ENCODE data around the gene IFFO2. TPM values are rescaled to one million over a fixed set of nuclear protein-coding genes. Genes with fewer than 3 reads are reported as not detected.
A peak's percentile ranks its signal among the peaks of the same experiment; 100 is the strongest.

Gene IFFO2
- total and polyA plus RNA-seq, 4 donors, result 7.6 to 18.9 (median 8.3) TPM

- H3K9me3 ChIP-seq (ENCODE audit: control insufficient read depth in 4 of 4, insufficient read depth in 3 of 4, low read length in 3 of 4), result no peaks in the 10 kb centered on the region
- H3K4me3 ChIP-seq, result no peak overlapping the region
- H3K27me3 ChIP-seq (ENCODE audit: control insufficient read depth in 3 of 3, insufficient read depth in 3 of 3, low read length in 2 of 3), result no peaks in the 10 kb centered on the region
- H3K4me1 ChIP-seq (ENCODE audit: control insufficient read depth in 5 of 5, insufficient read depth in 5 of 5, low read length in 5 of 5), result peaks cover 0 to 32% (median 19%) of the 10 kb centered on the region in 5 donors
- TF ChIP-seq CTCF (IDR thresholded peaks at IDR 0.05; ENCODE audit: control extremely low read depth, extremely low read depth), result no peak
- DNase-seq (no peak), ATAC-seq (ENCODE audit: insufficient read depth, low FRiP score) (no peak)
- no peak overlapping the region for H3K27ac ChIP-seq (ENCODE audit: low read depth in 1 of 2, low read length in 1 of 2)
- H3K36me3 ChIP-seq (ENCODE audit: control insufficient read depth in 4 of 4, insufficient read depth in 4 of 4, low read length in 4 of 4), result no peaks in the 10 kb centered on the region
- H3K9ac ChIP-seq (ENCODE audit: insufficient read depth in 1 of 2, low read length in 2 of 2), result no peak overlapping the region
- WGBS, 2 donors, result 83 to 88% methylated on average over 14 of the region's 14 CpGs
These were observed 22.1 kb downstream of the IFFO2 start for GRCh38 chr1:18934205-18935000.

- H3K27ac ChIP-seq (ENCODE audit: low read depth in 1 of 2, low read length in 1 of 2), result peak overlapping the region in 1 of 2 donors; percentile 70
- peaks cover 0 to 29% (median 14%) of the 10 kb centered on the region in 5 donors for H3K4me1 ChIP-seq (ENCODE audit: control insufficient read depth in 5 of 5, insufficient read depth in 5 of 5, low read length in 5 of 5)
- DNase-seq (peak; percentile 31 to 63 (median 36)), ATAC-seq (ENCODE audit: insufficient read depth, low FRiP score) (peak; percentile 66)
- H3K4me3 ChIP-seq, result no peak overlapping the region
- H3K9ac ChIP-seq (ENCODE audit: insufficient read depth in 1 of 2, low read length in 2 of 2), result no peak overlapping the region
- 60 to 76% methylated on average over 7 of the region's 7 CpGs for whole genome bisulfite sequencing, 2 donors
- TF ChIP-seq CTCF (IDR thresholded peaks at IDR 0.05; ENCODE audit: control extremely low read depth, extremely low read depth), result no peak
- no peaks in the 10 kb centered on the region for H3K36me3 ChIP-seq (ENCODE audit: control insufficient read depth in 4 of 4, insufficient read depth in 4 of 4, low read length in 4 of 4)
- H3K9me3 ChIP-seq (ENCODE audit: control insufficient read depth in 4 of 4, insufficient read depth in 3 of 4, low read length in 3 of 4), result no peaks in the 10 kb centered on the region
- H3K27me3 ChIP-seq (ENCODE audit: control insufficient read depth in 3 of 3, insufficient read depth in 3 of 3, low read length in 2 of 3), result no peaks in the 10 kb centered on the region
These were observed 23.6 kb downstream of the IFFO2 start for GRCh38 chr1:18932879-18933278.

- Histone ChIP-seq H3K27me3 (ENCODE audit: control insufficient read depth in 3 of 3, insufficient read depth in 3 of 3, low read length in 2 of 3) (no peaks in the 10 kb centered on the region), H3K9ac (ENCODE audit: insufficient read depth in 1 of 2, low read length in 2 of 2) (no peak overlapping the region), H3K4me3 (no peak overlapping the region), H3K36me3 (ENCODE audit: control insufficient read depth in 4 of 4, insufficient read depth in 4 of 4, low read length in 4 of 4) (no peaks in the 10 kb centered on the region), H3K9me3 (ENCODE audit: control insufficient read depth in 4 of 4, insufficient read depth in 3 of 4, low read length in 3 of 4) (no peaks in the 10 kb centered on the region), H3K4me1 (ENCODE audit: control insufficient read depth in 5 of 5, insufficient read depth in 5 of 5, low read length in 5 of 5) (peaks cover 0 to 33% (median 19%) of the 10 kb centered on the region in 5 donors), H3K27ac (ENCODE audit: low read depth in 1 of 2, low read length in 1 of 2) (peak overlapping the region in 1 of 2 donors; percentile 43)
- WGBS, 2 donors, result 76 to 83% methylated on average over 5 of the region's 5 CpGs
- ATAC-seq (ENCODE audit: insufficient read depth, low FRiP score) (peak; percentile 44), DNase-seq (peak; percentile 39 to 65 (median 47))
- no peak for TF ChIP-seq CTCF (IDR thresholded peaks at IDR 0.05; ENCODE audit: control extremely low read depth, extremely low read depth)
These were observed 24.1 kb downstream of the IFFO2 start for GRCh38 chr1:18932387-18932786.

Measured in lung (tissue), 12 donors.